Measurements from ENCODE around the gene CES1. TPM values are rescaled to one million over a fixed set of nuclear protein-coding genes. Genes with fewer than 3 reads are reported as not detected.
"Not testable (repeated sequence)": the region's sequence is repeated elsewhere in the genome, so short reads cannot be mapped to it uniquely, and the experiment has no call there.

CES1 gene
- total RNA-seq, 2 donors from 2014 or later = 1.3 TPM; not detected in 1

DNA sequence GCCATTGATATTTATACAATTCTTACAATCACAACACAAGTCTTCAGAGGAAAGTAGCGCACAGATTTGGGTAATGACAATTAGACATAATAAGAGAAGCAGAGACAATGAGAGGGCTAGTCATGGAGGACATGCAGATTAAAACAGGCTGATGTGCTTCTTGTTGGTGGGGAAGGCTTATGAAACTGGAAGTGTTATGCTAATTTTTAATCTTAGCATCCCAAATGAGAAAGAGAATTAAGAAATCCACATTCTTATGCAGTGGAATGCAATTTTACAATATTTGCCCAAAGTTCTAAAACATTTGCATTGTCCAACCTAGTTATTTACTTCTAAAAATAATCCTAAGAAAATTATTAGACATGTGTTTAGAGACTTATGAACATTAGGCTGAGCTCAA is 24.6 kb downstream of the CES1 start:
- H3K36me3 Mint-ChIP-seq; H3K4me3 Mint-ChIP-seq; H3K9me3 Mint-ChIP-seq; ATAC-seq; H3K4me1 Mint-ChIP-seq (ENCODE audit: low read depth in 2 of 2); H3K27ac Mint-ChIP-seq; DNase-seq (ENCODE audit: low spot score): not testable (repeated sequence)
- H3K27me3 Mint-ChIP-seq = peaks cover 9 to 16% of the 10 kb centered on the region in 2 donors

DNA sequence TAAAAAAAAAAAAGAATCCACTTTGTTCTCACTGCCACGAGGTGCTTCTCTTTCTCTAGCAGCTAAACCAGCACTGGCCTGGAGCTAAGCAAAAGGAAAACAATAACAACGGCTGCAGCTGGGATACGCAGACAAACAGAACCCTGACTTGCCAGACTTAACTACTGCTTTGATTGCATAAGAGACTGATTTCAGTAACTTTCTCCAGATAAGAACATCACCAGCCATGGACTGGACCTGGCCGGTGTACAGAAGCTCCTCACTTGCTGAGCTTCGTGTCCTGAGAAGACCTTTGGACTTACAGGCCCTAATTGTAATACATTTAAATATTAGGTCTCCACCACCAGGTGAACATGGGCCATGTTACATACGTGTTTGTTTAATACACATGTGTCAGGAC is 27.8 kb downstream of the CES1 start:
- not testable (repeated sequence) for H3K36me3 Mint-ChIP-seq; H3K9me3 Mint-ChIP-seq; H3K4me1 Mint-ChIP-seq (ENCODE audit: low read depth in 2 of 2); DNase-seq (ENCODE audit: low spot score); H3K4me3 Mint-ChIP-seq; ATAC-seq; H3K27ac Mint-ChIP-seq; H3K27me3 Mint-ChIP-seq

DNA sequence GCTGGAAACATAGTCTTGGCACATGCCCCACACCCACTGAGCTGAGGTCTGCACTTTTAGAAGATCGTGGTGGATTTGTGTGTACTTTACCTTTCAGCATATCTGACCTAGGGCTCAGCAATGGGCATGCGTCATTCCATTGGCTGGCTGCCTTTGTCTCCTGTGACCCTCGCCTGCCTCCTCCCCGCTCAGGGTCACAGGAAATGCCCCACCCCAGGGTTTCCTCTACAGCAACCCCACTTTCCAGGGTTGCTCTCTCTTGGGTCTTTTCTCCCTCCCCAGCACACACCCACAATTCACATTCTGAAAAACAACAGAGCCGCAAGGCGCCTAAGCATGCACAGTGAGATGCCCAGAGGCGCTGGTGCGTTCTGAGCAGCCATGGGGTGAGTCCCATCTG is 29.2 kb downstream of the CES1 start:
- not testable (repeated sequence) for H3K27me3 Mint-ChIP-seq; DNase-seq (ENCODE audit: low spot score); H3K36me3 Mint-ChIP-seq; H3K4me1 Mint-ChIP-seq (ENCODE audit: low read depth in 2 of 2); H3K9me3 Mint-ChIP-seq; H3K27ac Mint-ChIP-seq; H3K4me3 Mint-ChIP-seq
- peak in 1 of 2 donors; percentile 51 for ATAC-seq

DNA sequence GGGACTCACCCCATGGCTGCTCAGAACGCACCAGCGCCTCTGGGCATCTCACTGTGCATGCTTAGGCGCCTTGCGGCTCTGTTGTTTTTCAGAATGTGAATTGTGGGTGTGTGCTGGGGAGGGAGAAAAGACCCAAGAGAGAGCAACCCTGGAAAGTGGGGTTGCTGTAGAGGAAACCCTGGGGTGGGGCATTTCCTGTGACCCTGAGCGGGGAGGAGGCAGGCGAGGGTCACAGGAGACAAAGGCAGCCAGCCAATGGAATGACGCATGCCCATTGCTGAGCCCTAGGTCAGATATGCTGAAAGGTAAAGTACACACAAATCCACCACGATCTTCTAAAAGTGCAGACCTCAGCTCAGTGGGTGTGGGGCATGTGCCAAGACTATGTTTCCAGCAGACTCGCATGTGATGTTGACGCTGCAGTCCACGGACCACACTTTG is 39.9 kb downstream of the CES1 start:
- H3K4me3 Mint-ChIP-seq; H3K27ac Mint-ChIP-seq; H3K36me3 Mint-ChIP-seq; H3K9me3 Mint-ChIP-seq; H3K27me3 Mint-ChIP-seq; DNase-seq (ENCODE audit: low spot score); H3K4me1 Mint-ChIP-seq (ENCODE audit: low read depth in 2 of 2): not testable (repeated sequence)
- peak in 1 of 2 donors; percentile 45 for ATAC-seq

DNA sequence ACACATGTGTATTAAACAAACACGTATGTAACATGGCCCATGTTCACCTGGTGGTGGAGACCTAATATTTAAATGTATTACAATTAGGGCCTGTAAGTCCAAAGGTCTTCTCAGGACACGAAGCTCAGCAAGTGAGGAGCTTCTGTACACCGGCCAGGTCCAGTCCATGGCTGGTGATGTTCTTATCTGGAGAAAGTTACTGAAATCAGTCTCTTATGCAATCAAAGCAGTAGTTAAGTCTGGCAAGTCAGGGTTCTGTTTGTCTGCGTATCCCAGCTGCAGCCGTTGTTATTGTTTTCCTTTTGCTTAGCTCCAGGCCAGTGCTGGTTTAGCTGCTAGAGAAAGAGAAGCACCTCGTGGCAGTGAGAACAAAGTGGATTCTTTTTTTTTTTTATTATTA is 41.4 kb downstream of the CES1 start:
- not testable (repeated sequence) for DNase-seq (ENCODE audit: low spot score); H3K36me3 Mint-ChIP-seq; H3K27ac Mint-ChIP-seq; H3K4me1 Mint-ChIP-seq (ENCODE audit: low read depth in 2 of 2); H3K4me3 Mint-ChIP-seq; H3K9me3 Mint-ChIP-seq; H3K27me3 Mint-ChIP-seq; ATAC-seq

DNA sequence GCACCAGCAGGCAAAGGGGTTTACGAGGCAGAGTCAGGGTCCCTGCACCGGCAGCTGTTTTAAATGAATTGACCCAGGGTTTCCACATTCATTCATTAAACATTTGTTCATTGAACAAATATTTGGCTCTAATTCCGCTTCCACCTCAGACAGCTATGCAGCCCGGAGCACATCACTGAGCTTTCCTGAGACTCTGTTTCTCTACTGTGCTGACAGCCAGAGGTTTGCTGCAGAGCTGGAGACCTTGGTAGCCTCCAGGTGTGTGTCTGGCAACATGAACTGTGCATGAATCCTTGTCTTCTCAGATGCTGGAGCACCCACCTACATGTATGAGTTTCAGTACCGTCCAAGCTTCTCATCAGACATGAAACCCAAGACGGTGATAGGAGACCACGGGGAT is 42.7 kb downstream of the CES1 start:
- peaks cover 7 to 11% of the 10 kb centered on the region in 2 donors for H3K27me3 Mint-ChIP-seq
- not testable (repeated sequence) for H3K36me3 Mint-ChIP-seq; H3K9me3 Mint-ChIP-seq; H3K4me1 Mint-ChIP-seq (ENCODE audit: low read depth in 2 of 2); H3K4me3 Mint-ChIP-seq; DNase-seq (ENCODE audit: low spot score); H3K27ac Mint-ChIP-seq
- ATAC-seq = peak in 1 of 2 donors; percentile 45

DNA sequence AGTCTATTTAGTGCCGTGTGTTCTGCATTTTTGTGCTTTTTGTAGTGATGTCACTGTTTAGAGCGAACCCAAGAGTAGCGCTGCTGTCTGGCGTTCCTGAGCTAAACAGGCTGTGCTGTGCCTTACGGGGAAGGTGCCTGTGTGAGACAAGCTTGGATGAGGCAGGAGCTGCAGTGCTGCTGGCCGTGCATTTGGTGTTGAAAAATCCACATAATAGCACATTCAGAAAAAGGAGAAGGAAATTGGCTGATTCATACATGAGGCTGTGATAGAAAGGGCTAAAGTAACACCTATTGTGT is 50.2 kb downstream of the CES1 start:
- not testable (repeated sequence) for H3K36me3 Mint-ChIP-seq; H3K9me3 Mint-ChIP-seq; H3K27ac Mint-ChIP-seq; ATAC-seq; H3K4me3 Mint-ChIP-seq; DNase-seq (ENCODE audit: low spot score); H3K4me1 Mint-ChIP-seq (ENCODE audit: low read depth in 2 of 2)
- H3K27me3 Mint-ChIP-seq = peaks cover 20 to 39% of the 10 kb centered on the region in 2 donors

DNA sequence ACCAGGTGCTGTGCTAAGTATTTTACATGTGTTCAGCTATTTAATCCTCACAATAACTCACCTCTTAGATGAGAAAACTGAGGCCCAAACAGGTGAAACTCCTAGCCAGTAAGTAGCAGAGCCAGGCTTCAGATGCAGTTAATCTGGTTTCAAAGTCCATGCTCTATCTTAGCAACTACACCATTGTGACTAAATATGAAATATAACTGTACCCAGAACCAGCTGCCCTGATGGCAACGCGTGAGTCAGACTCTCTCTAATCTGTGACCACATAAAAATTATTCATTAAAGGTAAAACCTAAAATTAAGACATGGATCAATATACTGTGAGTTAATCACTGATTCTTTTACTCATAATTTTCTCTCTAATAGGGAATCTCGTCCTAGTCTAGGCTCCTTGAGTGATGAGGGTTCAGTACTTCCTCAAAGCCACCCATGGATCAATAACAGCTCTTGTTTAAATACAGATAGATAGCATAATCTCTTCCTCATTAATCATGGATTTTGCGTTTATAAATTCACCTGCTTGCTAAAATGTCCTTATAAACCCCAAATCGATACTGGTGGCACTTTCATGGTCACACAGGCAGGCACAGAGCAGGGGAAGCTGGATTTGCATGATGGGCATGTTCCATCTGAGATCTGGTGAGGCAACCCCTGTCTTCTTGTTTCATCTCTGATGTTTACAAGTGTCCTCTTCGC is 50.7 kb downstream of the CES1 start:
- ATAC-seq; H3K9me3 Mint-ChIP-seq; DNase-seq (ENCODE audit: low spot score): not testable (repeated sequence)

DNA sequence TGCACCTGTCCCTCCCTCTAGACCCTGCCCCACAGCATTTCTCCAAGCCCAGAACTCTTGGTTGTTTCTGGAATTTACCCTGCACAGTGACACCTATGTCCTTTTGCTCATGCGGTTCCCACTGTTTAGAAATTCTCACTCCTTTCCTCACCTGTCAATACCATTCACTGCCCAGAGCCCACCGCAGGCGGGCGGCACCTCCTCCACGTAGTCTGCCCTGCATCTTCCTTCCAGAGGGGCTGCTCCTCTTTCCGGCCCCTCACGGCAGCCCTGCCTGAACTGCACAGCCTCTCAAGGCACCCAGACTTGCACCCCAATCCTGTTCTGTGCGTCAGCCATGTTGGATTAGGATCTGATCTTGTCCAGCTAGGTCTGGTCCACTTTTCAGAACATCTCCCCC is 51.4 kb downstream of the CES1 start:
- H3K4me3 Mint-ChIP-seq; H3K36me3 Mint-ChIP-seq; DNase-seq (ENCODE audit: low spot score); ATAC-seq; H3K4me1 Mint-ChIP-seq (ENCODE audit: low read depth in 2 of 2); H3K9me3 Mint-ChIP-seq: not testable (repeated sequence)
- Mint-ChIP-seq H3K27me3 (peaks cover 17 to 47% of the 10 kb centered on the region in 2 donors), H3K27ac (peak overlapping the region in 1 of 2 donors; percentile 17)

More for the DNA sequence above, 50.7 kb downstream of the CES1 start:
- H3K4me3 Mint-ChIP-seq; H3K4me1 Mint-ChIP-seq (ENCODE audit: low read depth in 2 of 2); H3K27ac Mint-ChIP-seq; H3K36me3 Mint-ChIP-seq: not testable (repeated sequence)
- H3K27me3 Mint-ChIP-seq = peaks cover 20 to 44% of the 10 kb centered on the region in 2 donors

DNA sequence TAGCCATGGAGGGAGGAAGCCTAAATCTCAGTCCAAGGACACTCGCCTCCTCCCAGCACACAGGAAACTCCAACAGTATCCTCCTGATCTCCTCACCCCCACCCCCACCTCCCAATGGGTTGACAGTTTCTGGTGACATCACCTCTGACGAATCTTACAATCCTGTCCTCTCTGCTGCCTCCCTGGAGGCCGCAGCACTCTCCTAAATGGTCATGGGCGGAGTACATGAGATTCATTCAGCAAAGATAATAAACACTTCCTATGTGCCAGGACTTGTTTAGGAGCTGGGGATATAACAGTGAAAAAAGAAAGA is 52.8 kb downstream of the CES1 start:
- H3K4me3 Mint-ChIP-seq; H3K4me1 Mint-ChIP-seq (ENCODE audit: low read depth in 2 of 2); H3K36me3 Mint-ChIP-seq; H3K9me3 Mint-ChIP-seq; DNase-seq (ENCODE audit: low spot score); ATAC-seq; H3K27ac Mint-ChIP-seq: not testable (repeated sequence)
- peaks cover 11 to 44% of the 10 kb centered on the region in 2 donors for H3K27me3 Mint-ChIP-seq

DNA sequence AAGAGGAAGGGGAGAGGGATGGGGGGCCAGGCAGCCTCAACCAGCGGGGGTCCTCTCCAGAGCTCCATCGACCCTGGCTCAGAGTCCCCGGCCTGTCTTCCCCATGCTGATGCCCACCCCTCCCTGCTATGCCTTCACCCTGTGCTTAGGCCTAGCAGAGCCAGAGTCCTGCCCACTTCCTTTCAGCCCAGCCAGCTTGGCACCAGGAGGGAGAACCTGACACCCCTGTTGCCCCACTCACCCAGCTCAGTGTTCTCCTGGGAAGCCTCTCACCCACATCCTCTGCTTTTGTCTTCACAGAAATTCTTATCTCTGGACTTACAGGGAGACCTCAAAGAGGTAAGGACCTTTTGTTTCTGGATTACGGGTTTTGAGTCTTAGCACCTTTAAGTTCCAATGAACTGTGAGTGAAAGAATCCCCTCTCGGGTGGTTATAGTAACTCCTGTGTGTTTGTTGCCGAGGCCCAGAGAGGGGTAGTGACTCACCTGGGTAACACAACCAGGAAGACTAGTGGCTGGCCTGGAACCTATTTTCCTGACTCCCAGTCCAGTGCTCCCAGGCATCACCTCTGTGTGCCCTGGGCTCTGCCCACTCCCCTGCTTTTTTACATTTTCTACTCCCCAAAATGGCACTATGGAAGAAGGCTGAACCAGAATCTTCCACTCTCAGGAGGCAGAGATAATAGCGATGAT is 53.3 kb downstream of the CES1 start:
- H3K4me1 Mint-ChIP-seq (ENCODE audit: low read depth in 2 of 2) = peaks cover 0 to 2% of the 10 kb centered on the region in 2 donors
- ATAC-seq = no peak
- no peaks in the 10 kb centered on the region for H3K36me3 Mint-ChIP-seq
- DNase-seq (ENCODE audit: low spot score) = no peak
- peaks cover 11 to 44% of the 10 kb centered on the region in 2 donors for H3K27me3 Mint-ChIP-seq
- H3K4me3 Mint-ChIP-seq = no peak overlapping the region
- H3K27ac Mint-ChIP-seq = no peak overlapping the region
- no peaks in the 10 kb centered on the region for H3K9me3 Mint-ChIP-seq

DNA sequence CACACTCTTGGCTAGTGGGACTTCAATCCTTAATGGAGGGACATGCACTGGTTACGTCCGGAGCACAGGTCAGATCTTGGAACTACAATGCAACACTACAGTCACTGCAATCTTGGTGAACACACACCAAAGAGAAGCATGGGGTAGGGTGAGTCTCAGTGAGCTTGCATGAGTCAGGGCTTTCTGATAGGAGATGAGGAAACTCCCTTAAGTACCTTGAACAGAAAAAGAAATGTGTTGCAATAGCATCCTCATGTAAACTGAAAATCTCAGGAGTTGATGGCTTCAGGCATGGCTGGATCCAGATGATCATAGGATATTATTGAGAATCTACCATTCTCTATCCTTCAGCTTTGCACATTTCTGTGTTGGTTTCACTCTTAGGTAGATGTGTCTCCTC is 54.1 kb downstream of the CES1 start:
- no peak overlapping the region for H3K27ac Mint-ChIP-seq
- ATAC-seq (no peak), DNase-seq (ENCODE audit: low spot score) (no peak)
- peaks cover 18 to 44% of the 10 kb centered on the region in 2 donors for H3K27me3 Mint-ChIP-seq
- no peaks in the 10 kb centered on the region for H3K9me3 Mint-ChIP-seq
- H3K36me3 Mint-ChIP-seq = no peaks in the 10 kb centered on the region
- peaks cover 0 to 2% of the 10 kb centered on the region in 2 donors for H3K4me1 Mint-ChIP-seq (ENCODE audit: low read depth in 2 of 2)
- no peak overlapping the region for H3K4me3 Mint-ChIP-seq

DNA sequence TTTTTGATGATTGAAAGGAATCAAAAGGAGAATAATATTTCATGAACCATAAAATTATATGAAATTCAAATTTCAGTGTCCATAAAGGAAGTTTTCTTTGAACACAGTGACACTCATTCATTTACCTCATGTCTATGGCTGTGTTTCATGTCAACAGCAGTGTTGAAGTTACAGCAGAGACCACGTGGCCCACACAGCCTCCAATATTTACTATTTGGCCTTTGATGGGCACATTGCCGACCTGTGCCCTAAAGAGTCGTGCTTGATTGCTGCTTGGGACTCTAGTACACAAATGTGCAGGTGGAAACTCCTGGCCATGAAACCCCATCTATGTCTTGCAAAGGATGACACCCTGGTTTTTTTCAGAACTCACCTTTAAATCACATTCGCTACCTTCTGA is 57.0 kb downstream of the CES1 start:
- Mint-ChIP-seq H3K36me3 (no peaks in the 10 kb centered on the region), H3K4me3 (no peak overlapping the region), H3K4me1 (ENCODE audit: low read depth in 2 of 2) (peaks cover 4 to 9% of the 10 kb centered on the region in 2 donors), H3K27me3 (peaks cover 19 to 38% of the 10 kb centered on the region in 2 donors), H3K27ac (no peak overlapping the region), H3K9me3 (peaks cover 3% of the 10 kb centered on the region)
- ATAC-seq (no peak), DNase-seq (ENCODE audit: low spot score) (no peak)

DNA sequence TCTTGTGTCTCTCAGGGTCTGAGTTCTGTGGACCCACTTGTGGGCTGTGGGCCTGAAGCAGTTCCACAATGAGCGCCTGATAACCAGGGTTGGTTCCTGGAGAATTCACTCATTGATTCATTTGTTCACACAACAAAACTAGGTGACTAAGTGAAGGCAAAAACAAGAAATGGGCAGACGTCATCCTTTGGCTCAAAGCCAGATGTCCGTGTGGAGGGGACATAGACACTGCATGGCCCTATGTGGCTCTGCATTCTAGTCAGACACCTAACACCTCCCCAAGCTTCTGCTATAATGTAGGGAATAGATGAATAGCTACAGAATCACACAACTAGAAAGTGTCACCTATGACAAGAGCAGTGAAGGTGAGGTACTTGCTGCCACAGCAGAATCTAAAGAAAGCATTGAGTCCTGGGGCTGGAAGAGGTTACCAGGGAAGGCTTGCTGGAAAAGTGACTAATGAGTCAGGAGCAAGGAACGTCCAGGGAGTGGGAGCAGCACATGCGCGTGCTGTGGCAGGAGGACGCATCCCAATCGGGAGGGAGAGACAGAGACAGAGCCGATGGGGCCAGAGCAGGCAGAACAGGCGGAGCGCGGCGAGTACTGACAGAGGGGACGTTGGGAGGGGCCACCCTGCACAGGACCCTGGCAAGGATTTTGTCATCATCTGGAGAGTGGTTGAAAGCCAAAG is 58.9 kb downstream of the CES1 start:
- Mint-ChIP-seq H3K4me1 (ENCODE audit: low read depth in 2 of 2) (peaks cover 4 to 9% of the 10 kb centered on the region in 2 donors), H3K36me3 (no peaks in the 10 kb centered on the region), H3K27me3 (peaks cover 21 to 38% of the 10 kb centered on the region in 2 donors), H3K9me3 (peaks cover 3% of the 10 kb centered on the region), H3K27ac (no peak overlapping the region), H3K4me3 (no peak overlapping the region)
- DNase-seq (ENCODE audit: low spot score) (no peak), ATAC-seq (no peak)
